Right ventricle myocardium inferior (tissue), 1 donor: ENCODE data around the gene SNTG2. TPM values are rescaled to one million over a fixed set of nuclear protein-coding genes. Genes with fewer than 3 reads are reported as not detected.
"Not testable (repeated sequence)": the region's sequence is repeated elsewhere in the genome, so short reads cannot be mapped to it uniquely, and the experiment has no call there.

Experiments
- ATAC-seq: fragments of 200-7000 bp; cut with Tn5 transposase; one replicate; pipeline ENCODE4 v1.9.1; 2020; ENCODE audit warnings: mild to moderate bottlenecking, moderate library complexity
- DNase-seq: peaks from one replicate; pipeline ENCODE4 v3.0.0; 2021; ENCODE audit errors: missing footprints
- intact Hi-C: fragments of 100-400 bp; cut with DNase I; formaldehyde crosslinking; loops from one replicate; pipeline ENCODE4 v1.11.0; 2022
- total RNA-seq: library from RNA; stranded (reverse); fragmentation: NEBNext Ultra II Directional; extraction: Animal tissue kit (Norgen Biotek cat#: 25700); gene quantifications from one replicate; pipeline ENCODE4 v1.2.1, GENCODE V29; 2021
- donor health status: DM: no; HTN: yes; CAD: no; lungs with severe emphysema.

Gene SNTG2
- total RNA-seq, 1 donor from 2014 or later: 2.4 TPM

DNA sequence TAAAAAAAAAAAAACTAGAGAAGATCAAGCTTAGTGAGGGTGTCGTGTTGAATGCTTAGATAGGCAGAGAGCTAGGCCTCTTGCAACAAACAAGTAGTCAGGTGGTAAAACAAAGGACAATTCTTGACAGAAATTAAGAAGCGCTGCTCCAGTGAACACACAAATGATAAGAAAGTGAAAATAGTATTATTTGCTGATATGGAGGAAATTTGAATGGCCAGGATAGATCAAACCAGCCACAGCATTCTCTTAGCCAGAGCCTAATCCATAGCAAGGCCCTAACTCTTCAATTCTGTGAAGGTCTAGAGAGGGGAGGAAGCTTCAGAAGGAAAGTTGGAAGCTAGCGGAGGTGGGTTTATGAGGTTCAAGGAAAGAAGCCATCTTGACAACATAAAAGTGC lies 121.0 kb downstream of the SNTG2 start:
- intact Hi-C loops: no loop called here
- DNase-seq: no peak
- no peak for ATAC-seq

- intact Hi-C loops: no loop called here
- no peak for ATAC-seq
- DNase-seq: no peak
Observed at GRCh38 chr2:1072250-1072649, 121.6 kb downstream of the SNTG2 start.

DNA sequence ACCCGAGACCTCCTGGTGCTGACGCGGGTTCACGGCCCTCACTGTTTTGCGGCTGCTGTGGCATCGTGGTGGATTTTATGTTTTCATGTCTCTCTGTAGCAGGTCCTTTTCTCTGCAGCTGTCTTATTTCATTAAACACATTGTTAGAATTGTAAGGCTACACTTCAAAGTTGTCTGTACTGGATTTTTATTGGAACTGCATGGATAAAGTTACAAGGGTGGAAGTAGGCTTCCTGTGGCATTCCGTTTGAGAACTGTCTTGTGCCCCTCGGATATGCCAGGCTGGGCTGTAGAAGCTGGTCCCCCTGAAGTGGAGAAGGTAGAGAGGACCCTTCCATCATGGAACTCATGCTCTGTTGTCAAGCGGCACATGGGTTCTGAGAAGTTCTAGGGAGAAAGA lies 127.3 kb downstream of the SNTG2 start:
- intact Hi-C loops: no loop called here
- DNase-seq: no peak
- ATAC-seq: no peak

GRCh38 chr2:1078326-1078725 lies 127.7 kb downstream of the SNTG2 start:
- intact Hi-C loops: no loop called here
- DNase-seq (no peak), ATAC-seq (no peak)

DNA sequence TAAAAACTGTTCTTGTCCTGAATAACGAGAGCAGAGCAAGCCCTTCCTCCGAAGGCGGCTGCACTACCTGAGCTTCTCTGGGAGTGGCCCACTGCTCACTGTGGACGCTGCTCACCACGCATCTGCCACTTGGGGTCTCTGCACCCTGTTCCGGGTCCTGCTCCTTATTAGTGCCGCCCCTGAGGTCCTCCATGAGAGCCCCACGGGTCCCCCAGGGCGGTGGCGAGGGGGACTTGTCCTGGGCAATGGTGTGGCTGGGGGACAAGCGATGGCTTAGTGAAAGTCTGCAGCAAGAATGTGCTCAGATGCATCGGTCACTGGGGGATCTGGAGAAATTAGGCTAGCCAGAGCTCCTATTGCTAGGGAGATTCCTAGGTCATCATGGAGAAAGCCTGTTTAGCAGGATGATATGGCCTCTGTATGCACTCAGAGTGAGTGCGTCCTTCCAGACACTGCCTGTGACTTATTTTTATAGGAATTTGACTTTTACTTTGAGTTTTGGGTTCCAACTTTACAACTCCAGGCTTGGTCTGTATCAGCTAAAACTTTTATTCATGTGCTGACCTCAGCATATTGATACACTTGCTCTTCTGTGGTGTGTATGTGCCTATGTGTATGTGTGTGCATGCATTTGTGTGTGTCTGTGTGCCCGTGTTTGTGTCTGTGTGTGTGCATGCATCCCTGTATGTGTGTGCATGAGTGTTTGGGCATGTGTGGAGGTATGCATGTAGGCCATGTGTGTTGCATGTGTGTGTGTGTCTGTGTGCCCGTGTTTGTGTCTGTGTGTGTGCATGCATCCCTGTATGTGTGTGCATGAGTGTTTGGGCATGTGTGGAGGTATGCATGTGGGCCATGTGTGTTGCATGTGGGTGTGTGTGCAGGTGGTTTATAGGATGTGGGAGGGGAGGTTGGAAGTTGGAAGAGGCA lies 129.5 kb downstream of the SNTG2 start:
- ATAC-seq: no peak
- intact Hi-C loops: no loop called here
- no peak for DNase-seq

DNA sequence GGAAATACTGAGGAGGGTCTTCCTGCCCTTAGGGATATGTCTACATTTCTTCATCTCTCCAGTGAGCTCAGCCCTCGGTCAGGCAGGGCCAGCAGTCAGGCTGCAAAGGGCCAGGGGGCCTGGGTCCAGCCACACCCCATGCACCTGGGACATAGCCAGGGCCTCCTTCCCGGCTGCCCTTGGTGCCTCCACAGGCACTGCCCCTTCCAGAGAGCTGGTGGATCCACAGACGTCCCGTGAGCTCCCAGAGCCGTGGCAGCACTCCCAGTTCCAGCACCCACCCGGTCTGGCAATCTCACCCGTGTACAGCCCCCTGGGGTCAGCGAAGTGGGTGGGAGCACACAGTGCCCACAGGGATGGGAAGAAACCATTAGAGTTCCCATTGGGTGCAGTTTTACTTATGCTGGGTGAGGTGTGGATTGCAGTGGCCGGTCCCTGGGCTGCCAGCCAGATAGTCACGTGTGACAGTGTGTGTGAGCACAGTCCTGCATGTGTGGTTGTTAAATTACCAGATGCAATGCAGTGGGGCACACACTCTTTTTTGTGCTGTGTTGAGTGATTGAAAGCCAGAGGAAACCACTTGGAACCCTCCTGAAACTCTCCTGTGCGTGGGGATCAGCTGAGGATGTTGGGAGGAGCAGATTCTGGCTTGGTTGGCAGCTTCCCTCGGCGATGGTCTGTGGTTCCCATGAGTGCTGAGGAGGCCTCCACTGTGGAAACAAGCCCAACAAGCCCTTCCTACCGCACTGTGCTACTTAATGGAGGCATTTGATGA lies 131.0 kb downstream of the SNTG2 start:
- peak; percentile 44 for ATAC-seq
- intact Hi-C loops: no loop called here
- peak; percentile 78 for DNase-seq

- intact Hi-C loops: no loop called here
- ATAC-seq (no peak), DNase-seq (no peak)
Observed at GRCh38 chr2:1082456-1083205, 132.0 kb downstream of the SNTG2 start.

- intact Hi-C loops: no loop called here
- DNase-seq (no peak), ATAC-seq (no peak)
Observed at GRCh38 chr2:1088192-1088860, 137.7 kb downstream of the SNTG2 start.

GRCh38 chr2:1088940-1089339 lies 138.3 kb downstream of the SNTG2 start:
- intact Hi-C loops: no loop called here

GRCh38 chr2:1091895-1092585 lies 141.4 kb downstream of the SNTG2 start:
- DNase-seq: no peak
- no peak for ATAC-seq
- intact Hi-C loops: no loop called here

More at GRCh38 chr2:1088940-1089339, 138.3 kb downstream of the SNTG2 start:
- DNase-seq (no peak), ATAC-seq (no peak)

GRCh38 chr2:1093668-1094067 lies 143.0 kb downstream of the SNTG2 start:
- ATAC-seq: not testable (repeated sequence)

DNA sequence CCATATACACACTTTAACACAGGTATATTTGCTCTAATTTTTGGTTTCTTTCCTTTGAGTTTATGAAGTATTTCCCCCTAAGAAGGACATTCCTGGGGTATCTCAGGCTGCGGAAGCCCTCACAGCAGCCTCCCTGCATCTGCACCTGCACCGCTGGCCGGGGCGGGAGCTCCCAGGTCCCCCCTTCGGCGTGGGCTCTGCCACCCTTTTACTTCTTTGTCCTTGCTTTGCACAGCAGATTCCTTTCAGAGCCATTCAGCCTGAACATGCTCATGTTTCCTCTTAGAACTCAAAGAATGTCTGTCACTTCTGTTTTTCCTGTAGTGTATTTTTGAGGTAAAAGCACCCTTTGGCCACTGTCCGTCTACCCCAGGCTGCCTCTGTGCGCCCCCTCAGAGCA lies 146.5 kb downstream of the SNTG2 start:
- DNase-seq (no peak), ATAC-seq (no peak)
- intact Hi-C loops: no loop called here

More at GRCh38 chr2:1093668-1094067, 143.0 kb downstream of the SNTG2 start:
- DNase-seq, intact Hi-C loops: not testable (repeated sequence)

- intact Hi-C loops: no loop called here
- DNase-seq (no peak), ATAC-seq (no peak)
Observed at GRCh38 chr2:1099418-1099817, 148.8 kb downstream of the SNTG2 start.

GRCh38 chr2:1101011-1101782 lies 150.5 kb downstream of the SNTG2 start:
- intact Hi-C loops: no loop called here
- no peak for ATAC-seq
- no peak for DNase-seq

GRCh38 chr2:1101982-1102590 lies 151.4 kb downstream of the SNTG2 start:
- ATAC-seq (no peak), DNase-seq (no peak)
- intact Hi-C loops: no loop called here

DNA sequence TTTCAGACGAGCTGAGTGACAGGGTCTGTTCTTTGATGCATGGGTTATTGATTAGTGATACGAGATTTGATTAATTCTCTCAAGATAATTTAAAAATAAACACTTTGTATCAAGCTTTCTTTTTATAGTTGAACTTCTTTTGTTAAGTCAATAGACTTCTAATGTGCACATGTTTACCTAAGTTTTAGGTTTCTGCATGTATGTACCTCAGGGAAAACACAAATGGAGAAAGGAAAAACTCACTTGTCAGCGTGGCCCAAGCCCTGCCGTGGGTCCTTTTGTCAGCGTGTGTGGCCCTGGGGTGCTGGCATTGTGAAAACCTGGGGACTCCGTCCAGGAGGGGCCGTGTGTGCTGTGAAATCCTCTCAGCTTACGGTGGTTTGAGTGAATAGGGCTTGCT lies 153.7 kb downstream of the SNTG2 start:
- ATAC-seq (no peak), DNase-seq (no peak)
- intact Hi-C loops: no loop called here

DNA sequence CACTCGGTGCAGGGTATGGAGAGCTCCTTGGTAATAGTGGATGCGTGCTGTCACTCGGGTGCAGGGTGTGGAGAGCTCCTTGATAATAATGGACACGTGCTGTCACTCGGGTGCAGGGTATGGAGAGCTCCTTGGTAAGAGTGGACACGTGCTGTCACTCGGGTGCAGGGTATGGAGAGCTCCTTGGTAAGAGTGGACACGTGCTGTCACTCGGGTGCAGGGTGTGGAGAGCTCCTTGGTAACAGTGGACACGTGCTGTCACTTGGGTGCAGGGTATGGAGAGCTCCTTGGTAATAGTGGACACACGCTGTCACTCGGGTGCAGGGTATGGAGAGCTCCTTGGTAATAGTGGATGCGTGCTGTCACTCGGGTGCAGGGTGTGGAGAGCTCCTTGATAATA lies 155.7 kb downstream of the SNTG2 start:
- ATAC-seq, intact Hi-C loops, DNase-seq: not testable (repeated sequence)
